Measurements from ENCODE around the gene TTLL10. TPM values are rescaled to one million over a fixed set of nuclear protein-coding genes. Genes with fewer than 3 reads are reported as not detected.
A peak's percentile ranks its signal among the peaks of the same experiment; 100 is the strongest.

TTLL10 gene
- total RNA-seq, 1 donor from 2014 or later, result not detected

DNA sequence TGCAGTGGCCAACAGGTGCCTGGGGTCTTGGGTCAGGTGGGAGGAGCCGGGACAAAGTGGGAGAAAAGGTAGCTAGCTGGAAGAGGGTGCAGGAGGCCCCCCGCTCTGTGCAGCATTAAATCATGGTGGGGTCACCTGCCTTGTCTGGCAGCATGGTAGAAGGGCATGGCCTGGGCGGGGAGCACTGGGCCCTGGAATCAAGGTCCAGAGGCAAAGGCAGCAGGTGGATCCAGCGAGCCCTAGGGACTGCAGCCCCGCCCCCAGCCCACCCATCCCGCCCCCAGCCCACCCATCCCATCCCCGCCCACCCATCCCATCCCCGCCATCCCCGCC is 16.7 kb upstream of the TTLL10 start:
- H3K27ac ChIP-seq (ENCODE audit: low read depth, low read length), result no peak overlapping the region

DNA sequence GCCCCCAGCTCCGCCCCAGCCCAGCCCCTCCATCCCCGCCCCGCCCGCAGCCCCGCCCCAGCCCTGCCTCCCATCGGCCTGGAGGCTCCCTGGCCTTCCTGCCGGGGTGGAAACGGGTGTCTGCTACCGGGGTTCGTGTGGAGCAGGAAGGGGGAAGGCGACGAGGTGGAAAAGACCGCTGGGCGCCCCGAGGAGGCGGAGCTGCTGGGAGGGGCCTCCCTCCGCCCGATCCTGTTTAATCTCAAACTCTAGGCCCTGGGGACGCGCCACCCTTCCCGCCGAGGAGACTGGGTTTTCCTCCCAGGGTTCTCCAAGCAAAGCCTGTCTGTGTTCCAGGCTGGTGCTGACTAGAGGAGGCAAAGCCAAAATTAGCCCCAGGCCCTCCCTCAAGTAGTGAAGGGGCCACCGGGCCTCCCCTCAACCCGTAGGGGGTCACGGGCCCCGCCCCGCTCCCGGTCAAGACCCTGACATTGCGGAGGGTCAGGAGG is 16.2 kb upstream of the TTLL10 start:
- Mint-ChIP-seq H3K27me3 (ENCODE audit: low read depth, unreplicated experiment) (peaks cover 18% of the 10 kb centered on the region), H3K36me3 (ENCODE audit: low read depth, unreplicated experiment) (peaks cover 1% of the 10 kb centered on the region), H3K9me3 (ENCODE audit: unreplicated experiment) (peaks cover 16% of the 10 kb centered on the region), H3K4me3 (ENCODE audit: unreplicated experiment) (no peak overlapping the region), H3K4me1 (ENCODE audit: low read depth, unreplicated experiment) (no peaks in the 10 kb centered on the region), H3K27ac (ENCODE audit: unreplicated experiment) (no peak overlapping the region)
- no peaks in the 10 kb centered on the region for H3K79me2 ChIP-seq (ENCODE audit: insufficient read depth, low read length)
- peak overlapping the region; percentile 81 for H3K9ac ChIP-seq (ENCODE audit: low read length)
- FAIRE-seq, result no peak
- peak overlapping the region; percentile 51 for H3K4me3 ChIP-seq (ENCODE audit: insufficient read depth, low read depth, low read length)
- peaks cover 14% of the 10 kb centered on the region for H3K4me1 ChIP-seq (ENCODE audit: insufficient read depth, low read length)
- H3K4me2 ChIP-seq (ENCODE audit: low read length), result peak overlapping the region; percentile 96
- H3K27me3 ChIP-seq (ENCODE audit: insufficient read depth, low read length), result no peaks in the 10 kb centered on the region
- H4K20me1 ChIP-seq (ENCODE audit: insufficient read depth, low read length), result no peaks in the 10 kb centered on the region
- H3K9me3 ChIP-seq (ENCODE audit: insufficient read depth, low read depth, low read length), result no peaks in the 10 kb centered on the region
- TF ChIP-seq, protein P1, sequence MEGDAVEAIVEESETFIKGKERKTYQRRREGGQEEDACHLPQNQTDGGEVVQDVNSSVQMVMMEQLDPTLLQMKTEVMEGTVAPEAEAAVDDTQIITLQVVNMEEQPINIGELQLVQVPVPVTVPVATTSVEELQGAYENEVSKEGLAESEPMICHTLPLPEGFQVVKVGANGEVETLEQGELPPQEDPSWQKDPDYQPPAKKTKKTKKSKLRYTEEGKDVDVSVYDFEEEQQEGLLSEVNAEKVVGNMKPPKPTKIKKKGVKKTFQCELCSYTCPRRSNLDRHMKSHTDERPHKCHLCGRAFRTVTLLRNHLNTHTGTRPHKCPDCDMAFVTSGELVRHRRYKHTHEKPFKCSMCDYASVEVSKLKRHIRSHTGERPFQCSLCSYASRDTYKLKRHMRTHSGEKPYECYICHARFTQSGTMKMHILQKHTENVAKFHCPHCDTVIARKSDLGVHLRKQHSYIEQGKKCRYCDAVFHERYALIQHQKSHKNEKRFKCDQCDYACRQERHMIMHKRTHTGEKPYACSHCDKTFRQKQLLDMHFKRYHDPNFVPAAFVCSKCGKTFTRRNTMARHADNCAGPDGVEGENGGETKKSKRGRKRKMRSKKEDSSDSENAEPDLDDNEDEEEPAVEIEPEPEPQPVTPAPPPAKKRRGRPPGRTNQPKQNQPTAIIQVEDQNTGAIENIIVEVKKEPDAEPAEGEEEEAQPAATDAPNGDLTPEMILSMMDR (IDR thresholded peaks at IDR 0.05; ENCODE audit: insufficient read depth, low read depth, low read length), result no peak
- TF ChIP-seq EZH2 (IDR thresholded peaks at IDR 0.05; ENCODE audit: insufficient read depth, low read length), result no peak
- DNase-seq (ENCODE audit: low read depth), result peak; percentile 75
- no peaks in the 10 kb centered on the region for H3K36me3 ChIP-seq (ENCODE audit: insufficient read depth, low read length)
- H2AFZ ChIP-seq (ENCODE audit: low read depth, low read length), result peak overlapping the region; percentile 81
- peak overlapping the region; percentile 42 for H3K27ac ChIP-seq (ENCODE audit: low read depth, low read length)

More for the DNA sequence above, 16.7 kb upstream of the TTLL10 start:
- Histone ChIP-seq H2AFZ (ENCODE audit: low read depth, low read length) (no peak overlapping the region), H3K36me3 (ENCODE audit: insufficient read depth, low read length) (no peaks in the 10 kb centered on the region), H3K79me2 (ENCODE audit: insufficient read depth, low read length) (no peaks in the 10 kb centered on the region), H4K20me1 (ENCODE audit: insufficient read depth, low read length) (no peaks in the 10 kb centered on the region), H3K27me3 (ENCODE audit: insufficient read depth, low read length) (no peaks in the 10 kb centered on the region), H3K4me3 (ENCODE audit: insufficient read depth, low read depth, low read length) (no peak overlapping the region), H3K4me2 (ENCODE audit: low read length) (no peak overlapping the region), H3K9ac (ENCODE audit: low read length) (no peak overlapping the region), H3K9me3 (ENCODE audit: insufficient read depth, low read depth, low read length) (no peaks in the 10 kb centered on the region), H3K4me1 (ENCODE audit: insufficient read depth, low read length) (peaks cover 14% of the 10 kb centered on the region)
- no peak for FAIRE-seq
- H3K27me3 Mint-ChIP-seq (ENCODE audit: low read depth, unreplicated experiment), result peaks cover 23% of the 10 kb centered on the region
- H3K4me3 Mint-ChIP-seq (ENCODE audit: unreplicated experiment), result no peak overlapping the region
- H3K9me3 Mint-ChIP-seq (ENCODE audit: unreplicated experiment), result peaks cover 21% of the 10 kb centered on the region
- no peak for DNase-seq (ENCODE audit: low read depth)
- H3K4me1 Mint-ChIP-seq (ENCODE audit: low read depth, unreplicated experiment), result no peaks in the 10 kb centered on the region
- no peak overlapping the region for H3K27ac Mint-ChIP-seq (ENCODE audit: unreplicated experiment)
- peaks cover 6% of the 10 kb centered on the region for H3K36me3 Mint-ChIP-seq (ENCODE audit: low read depth, unreplicated experiment)
- TF ChIP-seq, protein P1 (IDR thresholded peaks at IDR 0.05; ENCODE audit: insufficient read depth, low read depth, low read length), result no peak
- TF ChIP-seq EZH2 (IDR thresholded peaks at IDR 0.05; ENCODE audit: insufficient read depth, low read length), result no peak

DNA sequence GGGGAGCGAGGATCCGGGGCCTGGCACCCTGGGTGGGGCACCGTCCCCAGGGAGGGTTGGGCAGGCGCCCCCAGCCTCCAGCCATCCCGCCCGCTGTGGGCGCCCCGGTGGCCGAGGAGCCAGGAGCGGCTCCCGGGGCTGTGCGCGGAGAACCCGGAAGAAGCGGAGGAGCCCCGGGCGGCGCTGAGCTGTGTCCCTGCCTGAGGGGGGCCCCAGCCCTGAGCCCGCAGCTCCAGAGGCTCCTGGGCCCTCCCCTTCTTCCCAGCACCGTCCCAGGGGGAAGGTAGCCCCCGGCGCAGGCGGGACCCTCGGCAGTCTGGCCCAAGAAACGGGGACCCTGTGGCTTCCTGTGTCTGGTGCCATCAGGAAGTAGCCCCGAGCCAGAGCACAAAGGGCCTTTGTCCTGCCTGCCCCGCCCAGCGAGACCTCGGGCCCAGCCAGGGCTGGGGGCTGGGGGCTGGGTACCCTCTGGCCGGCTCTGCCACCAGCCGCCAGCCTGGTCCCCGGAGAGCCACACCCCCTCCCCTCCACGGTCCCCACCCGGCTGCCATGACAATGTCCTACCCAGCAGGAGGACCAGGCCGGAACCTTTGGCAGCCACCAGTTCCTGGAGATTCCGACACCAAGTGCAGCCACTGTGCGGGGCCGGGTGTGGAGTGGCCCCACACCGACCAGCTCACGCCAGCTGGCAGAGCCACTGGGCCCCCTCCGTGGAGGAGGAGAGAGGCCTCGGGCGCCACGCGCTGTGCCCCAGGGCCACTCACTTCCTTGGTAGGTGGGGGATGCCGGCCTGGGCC is 15.6 kb upstream of the TTLL10 start:
- Histone ChIP-seq H3K4me1 (ENCODE audit: insufficient read depth, low read length) (peaks cover 14% of the 10 kb centered on the region), H3K9me3 (ENCODE audit: insufficient read depth, low read depth, low read length) (no peaks in the 10 kb centered on the region), H3K27ac (ENCODE audit: low read depth, low read length) (peak overlapping the region; percentile 42), H3K27me3 (ENCODE audit: insufficient read depth, low read length) (no peaks in the 10 kb centered on the region), H3K36me3 (ENCODE audit: insufficient read depth, low read length) (no peaks in the 10 kb centered on the region), H3K9ac (ENCODE audit: low read length) (peak overlapping the region; percentile 81), H4K20me1 (ENCODE audit: insufficient read depth, low read length) (no peaks in the 10 kb centered on the region), H3K4me2 (ENCODE audit: low read length) (peak overlapping the region; percentile 96), H2AFZ (ENCODE audit: low read depth, low read length) (peak overlapping the region; percentile 81), H3K4me3 (ENCODE audit: insufficient read depth, low read depth, low read length) (peak overlapping the region; percentile 51), H3K79me2 (ENCODE audit: insufficient read depth, low read length) (no peaks in the 10 kb centered on the region)
- Mint-ChIP-seq H3K9me3 (ENCODE audit: unreplicated experiment) (peaks cover 10% of the 10 kb centered on the region), H3K27ac (ENCODE audit: unreplicated experiment) (no peak overlapping the region), H3K4me1 (ENCODE audit: low read depth, unreplicated experiment) (no peaks in the 10 kb centered on the region), H3K27me3 (ENCODE audit: low read depth, unreplicated experiment) (peaks cover 12% of the 10 kb centered on the region), H3K4me3 (ENCODE audit: unreplicated experiment) (no peak overlapping the region), H3K36me3 (ENCODE audit: low read depth, unreplicated experiment) (no peaks in the 10 kb centered on the region)
- TF ChIP-seq, protein P1 (IDR thresholded peaks at IDR 0.05; ENCODE audit: insufficient read depth, low read depth, low read length), result no peak
- no peak for TF ChIP-seq EZH2 (IDR thresholded peaks at IDR 0.05; ENCODE audit: insufficient read depth, low read length)
- FAIRE-seq (no peak), DNase-seq (ENCODE audit: low read depth) (peak; percentile 5)

Measured in astrocyte (in vitro differentiated cells and primary cell).